ENCODE measurements around the gene PMPCB.
A peak's percentile ranks its signal among the peaks of the same experiment; 100 is the strongest.
"Not testable (repeated sequence)": the region's sequence is repeated elsewhere in the genome, so short reads cannot be mapped to it uniquely, and the experiment has no call there.

PMPCB gene

GRCh38 chr7:103296901-103297836, at the start of gene PMPCB:
Gene PMPCB, plus strand, starts transcription at chr7:103297435. Its CDS starts 25 bp downstream, at chr7:103297460.
- Mint-ChIP-seq H3K4me3 (peak within 1 kb of the TSS; percentile 82), H3K27ac (peak within 1 kb of the TSS; percentile 93), H3K4me1 (peaks cover 23% of the 10 kb centered on the region), H3K36me3 (peaks cover 42% of the 10 kb centered on the region), H3K9me3 (no peaks in the 10 kb centered on the region)
- ATAC-seq (peak; percentile 99), DNase-seq (ENCODE audit: low spot score in 2 of 2) (peak; percentile 94 to 98)

- ATAC-seq = not testable (repeated sequence)
Observed at GRCh38 chr7:103253699-103254506, 43.3 kb upstream of the PMPCB start.

GRCh38 chr7:103264054-103264453, 33.2 kb upstream of the PMPCB start:
- H3K4me1 Mint-ChIP-seq; H3K4me3 Mint-ChIP-seq; H3K27ac Mint-ChIP-seq; ATAC-seq; H3K36me3 Mint-ChIP-seq; H3K9me3 Mint-ChIP-seq; DNase-seq (ENCODE audit: low spot score in 2 of 2): not testable (repeated sequence)

More at GRCh38 chr7:103253699-103254506, 43.3 kb upstream of the PMPCB start:
- H3K4me3 Mint-ChIP-seq; H3K4me1 Mint-ChIP-seq; H3K27ac Mint-ChIP-seq; H3K36me3 Mint-ChIP-seq; H3K9me3 Mint-ChIP-seq; DNase-seq (ENCODE audit: low spot score in 2 of 2): not testable (repeated sequence)

DNA sequence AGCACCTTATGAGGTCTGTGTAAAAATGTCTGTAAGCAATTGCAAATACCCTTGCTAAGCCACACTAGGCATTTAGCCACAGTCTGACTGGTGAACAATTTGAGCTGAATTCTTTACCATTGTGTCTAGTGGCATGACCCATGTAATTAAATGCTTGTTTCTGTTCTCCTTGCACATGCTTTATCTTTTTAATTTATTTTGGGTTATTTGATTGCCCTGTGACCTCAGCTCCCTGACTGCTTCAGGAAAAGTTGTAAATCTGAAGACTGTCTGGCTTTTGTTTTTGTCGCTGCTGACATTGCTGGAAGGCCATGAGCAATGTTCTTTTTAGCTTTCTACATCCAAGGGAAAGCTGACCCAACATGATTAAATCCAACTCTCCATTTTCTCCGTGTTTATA, 31.0 kb upstream of the PMPCB start:
- not testable (repeated sequence) for H3K4me3 Mint-ChIP-seq; H3K9me3 Mint-ChIP-seq; H3K36me3 Mint-ChIP-seq; H3K27ac Mint-ChIP-seq; H3K4me1 Mint-ChIP-seq; DNase-seq (ENCODE audit: low spot score in 2 of 2); ATAC-seq

DNA sequence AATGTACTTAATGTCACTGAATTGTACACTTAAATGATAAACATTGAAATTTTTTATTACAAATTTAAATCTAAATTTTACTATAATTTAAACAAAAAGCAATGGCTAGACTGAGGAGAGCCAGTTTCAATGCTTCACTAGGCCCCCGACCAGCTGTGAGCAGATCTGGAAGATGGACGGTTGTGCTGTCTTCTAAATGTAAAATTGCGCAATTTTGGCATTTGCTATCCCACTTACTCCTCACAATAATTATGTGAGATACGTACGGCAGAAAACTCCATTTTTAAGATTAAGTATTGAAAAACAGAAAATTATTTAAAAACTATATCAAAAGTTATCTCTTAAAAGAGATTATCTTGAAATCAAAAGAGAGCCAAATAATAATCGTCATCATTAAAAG, 23.9 kb upstream of the PMPCB start:
- not testable (repeated sequence) for H3K9me3 Mint-ChIP-seq, H3K27ac Mint-ChIP-seq, ATAC-seq

GRCh38 chr7:103274867-103275266, 22.4 kb upstream of the PMPCB start:
- not testable (repeated sequence) for ATAC-seq; H3K27ac Mint-ChIP-seq; H3K4me3 Mint-ChIP-seq; DNase-seq (ENCODE audit: low spot score in 2 of 2); H3K36me3 Mint-ChIP-seq; H3K9me3 Mint-ChIP-seq
- H3K4me1 Mint-ChIP-seq = peaks cover 11% of the 10 kb centered on the region

More for the DNA sequence above, 23.9 kb upstream of the PMPCB start:
- DNase-seq (ENCODE audit: low spot score in 2 of 2); H3K4me1 Mint-ChIP-seq; H3K36me3 Mint-ChIP-seq; H3K4me3 Mint-ChIP-seq: not testable (repeated sequence)

DNA sequence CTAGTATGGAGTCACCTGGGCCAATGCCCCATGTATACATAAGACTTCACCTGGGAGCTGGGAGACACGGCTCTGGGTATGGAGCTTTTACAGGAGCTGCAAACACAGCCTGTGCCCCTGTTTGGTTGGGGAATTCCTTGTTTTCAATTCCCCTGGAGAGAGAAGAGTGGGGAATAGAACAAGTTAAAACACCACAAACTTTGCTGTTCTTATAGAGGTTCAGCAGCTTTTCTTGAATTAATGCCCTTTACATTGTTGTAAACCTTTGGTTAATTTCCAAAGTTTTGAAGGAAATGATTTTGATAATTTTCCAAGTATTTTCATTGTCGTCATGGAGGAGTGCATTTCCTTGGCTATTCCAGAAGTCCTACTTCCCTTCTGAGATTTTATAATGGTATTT, 19.0 kb upstream of the PMPCB start:
- Mint-ChIP-seq H3K36me3 (peaks cover 11% of the 10 kb centered on the region), H3K4me1 (peaks cover 22% of the 10 kb centered on the region), H3K4me3 (peak overlapping the region; percentile 28)
- DNase-seq (ENCODE audit: low spot score in 2 of 2); H3K27ac Mint-ChIP-seq; ATAC-seq; H3K9me3 Mint-ChIP-seq: not testable (repeated sequence)

GRCh38 chr7:103279636-103279962, 17.6 kb upstream of the PMPCB start:
- DNase-seq (ENCODE audit: low spot score in 2 of 2) = not testable (repeated sequence)
- peaks cover 22% of the 10 kb centered on the region for H3K4me1 Mint-ChIP-seq

GRCh38 chr7:103279963-103280802, 17.1 kb upstream of the PMPCB start:
- ATAC-seq (peak; percentile 95), DNase-seq (ENCODE audit: low spot score in 2 of 2) (peak; percentile 80 to 94)
- Mint-ChIP-seq H3K4me3 (peak overlapping the region; percentile 82), H3K36me3 (peaks cover 11% of the 10 kb centered on the region), H3K27ac (peak overlapping the region; percentile 97), H3K4me1 (peaks cover 22% of the 10 kb centered on the region)
- H3K9me3 Mint-ChIP-seq = not testable (repeated sequence)

More at GRCh38 chr7:103279636-103279962, 17.6 kb upstream of the PMPCB start:
- ATAC-seq = peak; percentile 51
- not testable (repeated sequence) for H3K9me3 Mint-ChIP-seq
- Mint-ChIP-seq H3K36me3 (peaks cover 11% of the 10 kb centered on the region), H3K27ac (peak overlapping the region; percentile 97), H3K4me3 (peak overlapping the region; percentile 82)

DNA sequence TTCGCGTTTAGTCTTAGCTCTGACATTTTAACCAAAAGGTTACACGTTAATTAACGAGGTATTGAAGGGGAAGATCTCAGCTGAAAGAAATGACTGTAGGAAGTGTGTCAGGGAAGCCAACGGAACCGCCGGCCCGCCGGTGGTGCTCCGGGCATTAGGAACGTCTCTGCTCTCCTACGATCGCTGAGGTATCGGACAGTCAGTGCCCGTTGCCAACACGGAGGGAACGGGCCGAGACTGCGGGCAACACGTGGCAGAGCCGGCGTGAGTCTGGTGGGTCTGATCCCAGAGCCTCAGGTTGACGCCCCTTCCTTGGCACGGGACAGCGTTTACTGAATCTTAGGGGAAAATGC, 16.5 kb upstream of the PMPCB start:
- Mint-ChIP-seq H3K36me3 (peaks cover 11% of the 10 kb centered on the region), H3K4me3 (peak overlapping the region; percentile 82), H3K27ac (peak overlapping the region; percentile 97), H3K4me1 (peaks cover 22% of the 10 kb centered on the region)
- H3K9me3 Mint-ChIP-seq; DNase-seq (ENCODE audit: low spot score in 2 of 2): not testable (repeated sequence)
- peak; percentile 4 for ATAC-seq

GRCh38 chr7:103282802-103283427, 14.3 kb upstream of the PMPCB start:
- not testable (repeated sequence) for H3K27ac Mint-ChIP-seq; H3K4me3 Mint-ChIP-seq; ATAC-seq; DNase-seq (ENCODE audit: low spot score in 2 of 2); H3K9me3 Mint-ChIP-seq
- peaks cover 22% of the 10 kb centered on the region for H3K4me1 Mint-ChIP-seq
- peaks cover 11% of the 10 kb centered on the region for H3K36me3 Mint-ChIP-seq

GRCh38 chr7:103292122-103292521, 5.1 kb upstream of the PMPCB start:
- H3K36me3 Mint-ChIP-seq = peaks cover 3% of the 10 kb centered on the region
- no peak overlapping the region for H3K27ac Mint-ChIP-seq
- H3K9me3 Mint-ChIP-seq = no peaks in the 10 kb centered on the region
- no peak overlapping the region for H3K4me3 Mint-ChIP-seq
- peaks cover 8% of the 10 kb centered on the region for H3K4me1 Mint-ChIP-seq
- DNase-seq (ENCODE audit: low spot score in 2 of 2) = no peak
- ATAC-seq = no peak

DNA sequence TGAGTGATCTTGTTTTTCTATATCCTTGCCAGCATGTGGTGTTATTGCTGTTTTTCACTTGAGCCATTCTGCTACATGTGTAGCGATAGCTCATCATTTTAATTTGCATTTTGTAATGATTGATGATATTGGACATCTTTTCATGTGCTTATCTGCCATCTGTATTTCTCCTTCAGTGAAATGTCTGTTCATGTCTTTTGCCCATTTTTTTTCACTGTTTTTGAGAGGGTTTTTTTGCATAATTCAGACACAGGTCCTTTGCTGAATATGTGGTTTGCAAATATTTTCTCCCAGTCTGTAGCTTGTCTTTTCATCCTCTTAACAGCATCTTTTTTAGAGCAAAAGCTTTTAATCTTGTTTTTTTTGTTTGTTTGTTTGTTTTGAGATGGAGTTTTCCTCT, 3.7 kb upstream of the PMPCB start:
- H3K27ac Mint-ChIP-seq = no peak overlapping the region
- H3K4me1 Mint-ChIP-seq = peaks cover 18% of the 10 kb centered on the region
- H3K4me3 Mint-ChIP-seq = no peak overlapping the region
- ATAC-seq (no peak), DNase-seq (ENCODE audit: low spot score in 2 of 2) (no peak)
- no peaks in the 10 kb centered on the region for H3K9me3 Mint-ChIP-seq
- H3K36me3 Mint-ChIP-seq = peaks cover 6% of the 10 kb centered on the region

DNA sequence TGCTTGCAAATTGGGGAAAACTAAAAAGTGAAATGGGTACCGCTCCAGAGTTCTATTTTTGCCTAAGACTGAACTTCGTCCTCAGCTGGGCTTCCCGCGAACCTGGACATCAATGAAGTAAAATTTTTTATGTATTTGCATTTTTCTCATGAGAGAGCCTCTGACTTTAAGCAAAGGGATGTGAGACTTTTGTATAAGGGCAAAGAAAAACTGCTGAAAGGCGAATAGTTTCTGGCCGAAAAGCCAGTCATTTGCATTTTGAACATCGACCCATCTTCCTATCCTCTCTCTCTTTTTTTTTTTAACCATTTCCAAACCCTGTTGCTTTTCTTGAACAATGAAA, 573 bp downstream of the PMPCB start:
- no peaks in the 10 kb centered on the region for H3K9me3 Mint-ChIP-seq
- ATAC-seq (no peak), DNase-seq (ENCODE audit: low spot score in 2 of 2) (no peak)
- peaks cover 23% of the 10 kb centered on the region for H3K4me1 Mint-ChIP-seq
- peak overlapping the region; percentile 93 for H3K27ac Mint-ChIP-seq
- peak overlapping the region; percentile 82 for H3K4me3 Mint-ChIP-seq
- H3K36me3 Mint-ChIP-seq = peaks cover 49% of the 10 kb centered on the region
